Breast epithelium (tissue), 4 donors: Measurements from ENCODE around the gene EPHB3. TPM values are rescaled to one million over a fixed set of nuclear protein-coding genes. Genes with fewer than 3 reads are reported as not detected.
A peak's percentile ranks its signal among the peaks of the same experiment; 100 is the strongest.

Experiments
- DNase-seq, 2 donors: peaks; one replicate each; pipeline ENCODE4 v3.0.0-alpha.2; 2019; ENCODE audit warnings: low spot score in 2 of 2
- H3K27ac ChIP-seq, 2 donors: fragments of 200-600 bp; sonication (generic) in 1 of 2; one replicate each; pipeline ENCODE4 v1.5.1; 2016 to 2019; ENCODE audit warnings: mild to moderate bottlenecking in 1 of 2
- H3K27me3 ChIP-seq, 2 donors: fragments of 200-600 bp; sonication (generic) in 1 of 2; one replicate each; pipeline versions ENCODE4 v1.5.1 to v1.6.0; 2017 to 2019; ENCODE audit warnings: control low read depth in 1 of 2, mild to moderate bottlenecking in 1 of 2
- H3K36me3 ChIP-seq: fragments of 200-600 bp; one replicate; pipeline ENCODE4 v1.5.1; 2019
- H3K4me1 ChIP-seq, 2 donors: fragments of 200-600 bp; sonication (generic); one replicate each; pipeline ENCODE4 v1.5.1; 2016 to 2019; ENCODE audit warnings: control low read depth in 1 of 2
- H3K4me3 ChIP-seq, 3 donors: fragments of 200-600 bp; sonication (generic); 1 replicate in 2 of 3; 2 replicates in 1 of 3; pipeline ENCODE4 v1.5.1; 2016 to 2019; ENCODE audit warnings: mild to moderate bottlenecking in 3 of 3, moderate library complexity in 2 of 3
- H3K9me3 ChIP-seq, 2 donors: fragments of 200-600 bp; sonication (generic) in 1 of 2; one replicate each; pipeline ENCODE4 v1.5.1; 2016 to 2019; ENCODE audit warnings: control low read depth in 1 of 2
- POLR2A ChIP-seq: fragments of 450-650 bp; IDR thresholded peaks from one replicate; pipeline ENCODE4 v1.6.1; 2016; ENCODE audit warnings: antibody characterized with exemption, mild to moderate bottlenecking, moderate library complexity
- POLR2AphosphoS5 ChIP-seq, 3 donors: sonication (generic); formaldehyde crosslinking; IDR thresholded peaks; one replicate each; pipeline ENCODE4 v1.6.1; 2017; ENCODE audit warnings: antibody characterized with exemption in 3 of 3
- intact Hi-C: fragments of 100-400 bp; cut with DNase I; formaldehyde crosslinking; loops from one replicate; pipeline ENCODE4 v1.15.1; 2023; ENCODE audit warnings: low total_unique reads
- total RNA-seq, 3 donors: library from RNA; depleted of rRNA; stranded (reverse); fragments of >200 nt; gene quantifications; one replicate each; pipeline ENCODE4 v1.1.0, GENCODE V29; 2016
- TF ChIP-seq, protein P1 (sequence below), 3 donors: fragments of 450-650 bp; IDR thresholded peaks; one replicate each; pipeline ENCODE4 v1.5.1; 2016 to 2017; ENCODE audit warnings: antibody characterized with exemption in 3 of 3, mild to moderate bottlenecking in 3 of 3, moderate library complexity in 3 of 3

The EPHB3 gene
- total RNA-seq, 3 donors from 2014 or later: 0.32 to 25.3 (median 7.9) TPM

DNA sequence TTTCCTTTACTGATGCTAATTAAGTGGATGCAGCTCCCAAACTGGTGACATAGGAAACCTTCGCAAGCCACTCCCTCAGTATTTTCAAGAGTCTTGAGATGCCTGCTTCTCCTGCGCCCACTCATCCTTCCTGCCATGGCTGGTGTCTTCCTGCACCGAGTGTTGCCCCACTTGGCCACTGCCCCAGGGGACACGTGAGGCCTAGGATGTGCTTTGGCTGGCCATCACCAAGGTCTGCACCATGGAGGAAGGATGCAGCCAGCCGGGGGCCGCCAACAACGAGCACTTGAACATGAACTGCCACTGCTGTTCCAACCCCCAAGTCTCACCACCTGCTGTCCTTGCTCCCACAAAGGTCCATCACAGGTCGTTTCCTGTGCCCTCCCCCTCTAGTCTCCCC is 34.1 kb downstream of the EPHB3 start:
- TF ChIP-seq, protein P1, sequence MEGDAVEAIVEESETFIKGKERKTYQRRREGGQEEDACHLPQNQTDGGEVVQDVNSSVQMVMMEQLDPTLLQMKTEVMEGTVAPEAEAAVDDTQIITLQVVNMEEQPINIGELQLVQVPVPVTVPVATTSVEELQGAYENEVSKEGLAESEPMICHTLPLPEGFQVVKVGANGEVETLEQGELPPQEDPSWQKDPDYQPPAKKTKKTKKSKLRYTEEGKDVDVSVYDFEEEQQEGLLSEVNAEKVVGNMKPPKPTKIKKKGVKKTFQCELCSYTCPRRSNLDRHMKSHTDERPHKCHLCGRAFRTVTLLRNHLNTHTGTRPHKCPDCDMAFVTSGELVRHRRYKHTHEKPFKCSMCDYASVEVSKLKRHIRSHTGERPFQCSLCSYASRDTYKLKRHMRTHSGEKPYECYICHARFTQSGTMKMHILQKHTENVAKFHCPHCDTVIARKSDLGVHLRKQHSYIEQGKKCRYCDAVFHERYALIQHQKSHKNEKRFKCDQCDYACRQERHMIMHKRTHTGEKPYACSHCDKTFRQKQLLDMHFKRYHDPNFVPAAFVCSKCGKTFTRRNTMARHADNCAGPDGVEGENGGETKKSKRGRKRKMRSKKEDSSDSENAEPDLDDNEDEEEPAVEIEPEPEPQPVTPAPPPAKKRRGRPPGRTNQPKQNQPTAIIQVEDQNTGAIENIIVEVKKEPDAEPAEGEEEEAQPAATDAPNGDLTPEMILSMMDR (IDR thresholded peaks at IDR 0.05): no peak
- TF ChIP-seq POLR2A (no peak), POLR2AphosphoS5 (IDR thresholded peaks at IDR 0.05) (no peak)
- DNase-seq: no peak
- H3K9me3 ChIP-seq: no peaks in the 10 kb centered on the region
- peaks cover 8 to 44% of the 10 kb centered on the region in 2 donors for H3K4me1 ChIP-seq
- no peak overlapping the region for H3K4me3 ChIP-seq
- intact Hi-C loops: no loop called here
- no peaks in the 10 kb centered on the region for H3K36me3 ChIP-seq
- H3K27me3 ChIP-seq: no peaks in the 10 kb centered on the region
- H3K27ac ChIP-seq: peak overlapping the region; percentile 88 to 92

DNA sequence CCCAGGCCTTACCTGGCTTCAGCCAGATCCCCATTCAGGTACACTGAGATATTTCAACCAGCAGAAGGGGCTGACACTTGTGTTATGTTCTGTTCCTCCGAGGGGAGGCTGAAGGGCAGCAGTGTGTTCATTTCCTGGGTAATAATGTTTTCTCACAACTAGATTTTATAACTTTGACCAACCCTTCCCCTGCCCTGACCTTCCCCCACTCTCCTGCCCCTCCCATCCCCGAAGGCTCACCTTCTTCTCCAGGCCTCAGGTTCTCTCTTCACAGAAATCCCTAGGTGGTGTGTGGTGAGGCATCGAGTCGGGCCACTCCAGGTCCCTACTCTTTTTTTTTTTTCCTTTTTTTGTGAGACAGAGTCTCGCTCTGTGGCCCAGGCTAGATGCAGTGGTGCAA is 34.6 kb downstream of the EPHB3 start:
- Histone ChIP-seq H3K27me3 (no peaks in the 10 kb centered on the region), H3K4me3 (no peak overlapping the region), H3K9me3 (no peaks in the 10 kb centered on the region), H3K4me1 (peaks cover 8 to 44% of the 10 kb centered on the region in 2 donors), H3K36me3 (no peaks in the 10 kb centered on the region), H3K27ac (peak overlapping the region; percentile 88 to 92)
- intact Hi-C loops: no loop called here
- no peak for DNase-seq
- TF ChIP-seq POLR2AphosphoS5 (IDR thresholded peaks at IDR 0.05) (no peak), POLR2A (no peak)
- TF ChIP-seq, protein P1 (IDR thresholded peaks at IDR 0.05): no peak

DNA sequence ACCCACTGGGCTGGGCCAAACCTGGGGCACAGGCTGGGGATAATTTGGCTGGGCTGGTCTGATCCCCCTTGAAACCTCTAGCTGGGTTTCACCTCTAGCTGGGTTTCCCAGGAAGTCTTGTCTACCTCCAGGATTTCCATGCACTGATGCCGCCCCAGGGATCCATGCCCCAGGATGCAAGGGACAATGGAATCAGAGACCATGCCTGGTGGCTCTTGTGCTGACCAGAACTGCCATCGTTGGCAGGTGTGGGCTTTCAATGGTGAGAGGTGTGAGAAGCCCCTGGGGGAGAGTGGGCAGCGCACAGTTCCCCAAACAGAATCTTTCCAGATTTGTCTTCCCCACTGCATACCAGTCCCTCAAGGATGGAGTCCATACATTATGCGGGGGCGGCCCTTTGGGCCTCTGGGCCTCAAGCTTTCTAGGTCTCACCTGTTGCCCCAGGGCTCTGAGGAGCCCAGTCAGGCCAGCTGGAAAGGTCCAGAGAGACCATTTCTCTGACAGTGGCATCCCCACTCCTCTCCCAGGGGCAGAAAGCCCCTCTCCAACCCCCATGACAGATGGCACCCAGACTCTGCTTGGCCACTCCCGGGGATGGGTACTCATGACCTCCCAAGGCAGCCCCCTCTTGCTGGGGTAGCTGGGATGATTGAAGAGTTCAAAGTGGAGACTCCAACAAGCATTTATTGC is 35.4 kb downstream of the EPHB3 start:
- peak overlapping the region; percentile 92 to 94 for H3K27ac ChIP-seq
- no peak for DNase-seq
- no peak overlapping the region for H3K4me3 ChIP-seq
- TF ChIP-seq, protein P1 (IDR thresholded peaks at IDR 0.05): no peak
- TF ChIP-seq POLR2AphosphoS5 (IDR thresholded peaks at IDR 0.05) (no peak), POLR2A (no peak)
- H3K27me3 ChIP-seq: no peaks in the 10 kb centered on the region
- no peaks in the 10 kb centered on the region for H3K9me3 ChIP-seq
- H3K4me1 ChIP-seq: peaks cover 8 to 40% of the 10 kb centered on the region in 2 donors
- intact Hi-C loops: no loop called here
- no peaks in the 10 kb centered on the region for H3K36me3 ChIP-seq

DNA sequence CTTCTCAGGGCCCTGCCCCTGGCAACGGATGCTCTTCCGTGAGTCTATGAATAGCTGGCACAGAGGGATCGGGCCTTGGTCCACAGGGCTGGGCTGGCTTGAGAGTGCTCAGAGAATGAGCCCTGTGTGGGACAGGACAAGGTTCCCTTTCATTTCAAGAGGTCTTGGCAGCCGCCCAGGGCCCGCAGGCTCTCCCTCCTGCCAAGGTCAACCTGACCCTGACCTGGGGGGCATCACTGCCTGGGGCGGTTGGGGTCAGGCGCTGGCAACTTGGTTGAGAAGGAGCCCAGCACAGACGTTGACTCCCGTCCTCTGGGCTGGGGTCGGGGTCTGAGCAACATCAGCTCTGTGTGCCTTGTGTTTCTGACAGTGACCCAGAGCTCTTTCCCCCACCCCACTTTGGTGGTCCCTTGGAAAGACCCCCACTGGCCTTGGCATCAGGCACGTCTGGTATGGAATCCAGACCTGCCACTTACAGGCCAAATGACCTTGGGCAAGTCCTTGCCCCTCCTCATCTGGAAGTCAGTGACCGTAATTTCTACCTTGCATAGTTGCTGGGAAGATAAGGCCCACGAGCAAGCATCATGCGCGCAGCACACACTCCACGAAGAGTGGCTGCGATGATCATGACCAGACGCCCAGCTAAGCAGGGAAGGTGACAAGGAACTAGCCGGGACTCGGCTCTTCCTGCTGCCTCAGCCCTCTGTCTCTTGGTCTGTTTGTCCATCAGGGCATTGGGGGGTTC is 36.4 kb downstream of the EPHB3 start:
- Histone ChIP-seq H3K9me3 (no peaks in the 10 kb centered on the region), H3K27ac (peak overlapping the region; percentile 92 to 94), H3K27me3 (no peaks in the 10 kb centered on the region), H3K4me1 (peaks cover 8 to 33% of the 10 kb centered on the region in 2 donors), H3K4me3 (no peak overlapping the region), H3K36me3 (no peaks in the 10 kb centered on the region)
- DNase-seq: peak in 1 of 2 donors; percentile 69
- TF ChIP-seq POLR2A (no peak), POLR2AphosphoS5 (IDR thresholded peaks at IDR 0.05) (peak in 1 of 3 donors; percentile 8)
- intact Hi-C loops: no loop called here

DNA sequence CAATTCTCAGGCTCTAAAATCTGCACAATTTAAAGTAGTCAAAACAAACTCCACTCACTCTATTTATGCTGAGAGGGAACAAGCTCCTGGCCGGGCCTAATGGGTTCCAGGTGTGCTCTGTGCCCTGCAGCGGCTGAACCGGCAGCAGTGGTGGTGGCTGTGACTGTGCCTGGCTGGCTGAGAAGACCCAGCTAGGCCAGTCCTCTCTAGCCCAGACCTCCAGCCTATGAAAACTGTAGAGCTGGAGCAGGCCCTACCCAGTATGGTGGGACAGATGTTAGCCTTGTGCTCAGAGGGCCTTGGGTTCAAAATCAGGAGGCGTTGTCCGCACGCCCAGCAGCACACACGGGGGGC is 37.0 kb downstream of the EPHB3 start:
- Histone ChIP-seq H3K4me3 (no peak overlapping the region), H3K27me3 (no peaks in the 10 kb centered on the region), H3K4me1 (peaks cover 8 to 29% of the 10 kb centered on the region in 2 donors), H3K36me3 (no peaks in the 10 kb centered on the region), H3K27ac (peak overlapping the region; percentile 92 to 94), H3K9me3 (no peaks in the 10 kb centered on the region)
- TF ChIP-seq POLR2A: no peak
- TF ChIP-seq, protein P1 (IDR thresholded peaks at IDR 0.05): no peak
- TF ChIP-seq POLR2AphosphoS5 (IDR thresholded peaks at IDR 0.05): no peak
- intact Hi-C loops: no loop called here
- DNase-seq: no peak
